SK-N-SH (cell line): ENCODE measurements around the gene SMIM20.

Source experiments
- CTCF ChIP-seq: fragments of 200-600 bp; sonication (generic); IDR thresholded peaks from 2 replicates; pipeline ENCODE4 v1.6.1; 2017; ENCODE audit warnings: antibody characterized with exemption, mild to moderate bottlenecking, moderate library complexity
- NFIC ChIP-seq: IDR thresholded peaks from 2 replicates; pipeline ENCODE4 v1.4.0; 2012; ENCODE audit warnings: borderline replicate concordance
- RXRA ChIP-seq: IDR thresholded peaks from 2 replicates; pipeline ENCODE4 v1.4.0; 2012; ENCODE audit warnings: low read depth, mild to moderate bottlenecking, borderline replicate concordance
- TAF1 ChIP-seq: IDR thresholded peaks from 2 replicates; pipeline ENCODE4 v1.6.1; 2012; ENCODE audit warnings: low read depth, mild to moderate bottlenecking, low read length, moderate library complexity, borderline replicate concordance
- USF1 ChIP-seq: IDR thresholded peaks from 2 replicates; pipeline ENCODE4 v1.4.0; 2012; ENCODE audit warnings: low read depth, borderline replicate concordance

GRCh38 chr4:25923745-25924144, 9.7 kb downstream of the SMIM20 start:
- TF ChIP-seq CTCF (no peak), NFIC (no peak), TAF1 (no peak), USF1 (no peak), RXRA (no peak)
